K562 (cell line): ENCODE results near the gene IMMP2L. TPM values are rescaled to one million over a fixed set of nuclear protein-coding genes. Genes with fewer than 3 reads are reported as not detected.

Source experiments
- ATAC-seq: fragments of 200-7000 bp; cut with Tn5 transposase; 3 replicates; pipeline ENCODE4 v1.9.1; 2020; ENCODE audit warnings: moderate library complexity
- BruUV-seq: library from RNA; stranded (reverse); fragments of 400-500 nt; replicated peaks from 2 replicates; lab custom pipeline; 2021; lab: Mats Ljungman, UMichigan
- CTCF ChIA-PET: fragments of 300-600 bp; formaldehyde crosslinking; extraction: SDS; loops from one replicate; lab custom pipeline; 2021; ENCODE audit warnings: low intra/inter-chr PET ratio; lab: Yijun Ruan, JAX
- POLR2A ChIA-PET: fragments of 300-600, 350-650 bp; sonication (Branson Sonifier 250); formaldehyde crosslinking; extraction: SDS; loops from one replicate; lab custom pipeline; 2021; ENCODE audit warnings: antibody characterized with exemption, inconsistent platforms; lab: Yijun Ruan, JAX
- DNase-seq, 4 experiments: peaks; one replicate each; pipeline versions ENCODE4 v3.0.0 to v3.0.0-alpha.2; 2011 to 2018; ENCODE audit warnings: low spot score in 3 of 4, mixed read lengths in 3 of 4; ENCODE audit errors: extremely low read depth in 1 of 4
- FAIRE-seq: peaks from 2 replicates; lab custom pipeline; 2011; peaks lifted over from hg19 to GRCh38; lab: Jason Lieb, UNC
- H2AFZ ChIP-seq: 2 replicates; pipeline ENCODE4 v1.6.0; 2011; ENCODE audit warnings: low read depth, low read length, control low read depth, inconsistent platforms
- H3K27ac ChIP-seq: fragments of 200-600 bp; 3 replicates; pipeline ENCODE4 v1.8.0; 2011; ENCODE audit warnings: low read depth, mild to moderate bottlenecking, control low read depth, inconsistent platforms, low read length, moderate library complexity, mixed read lengths; ENCODE audit errors: extremely low read depth
- H3K27me3 ChIP-seq, 2 experiments: fragments of 300-600 bp in 1 of 2; 2 replicates in 1 of 2; 3 replicates in 1 of 2; pipeline versions ENCODE4 v1.6.0 to v1.8.0; 2011; ENCODE audit warnings: inconsistent platforms in 2 of 2, low read length in 2 of 2, mild to moderate bottlenecking in 1 of 2, mixed read lengths in 1 of 2, moderate library complexity in 1 of 2; ENCODE audit not compliant: control insufficient read depth in 2 of 2, insufficient read depth in 2 of 2
- H3K36me3 ChIP-seq: fragments of 300-600 bp; 3 replicates; pipeline ENCODE4 v1.8.0; 2011; ENCODE audit warnings: mild to moderate bottlenecking, low read length, inconsistent platforms; ENCODE audit not compliant: control insufficient read depth, insufficient read depth
- H3K4me1 ChIP-seq, 2 experiments: fragments of 200-600 bp in 1 of 2; replicated peaks in 1 of 2; 2 replicates in 1 of 2; 3 replicates in 1 of 2; pipeline versions ENCODE4 v1.5.1 to v1.8.0; 2011; ENCODE audit warnings: inconsistent platforms in 2 of 2, low read length in 2 of 2, mild to moderate bottlenecking in 1 of 2, mixed read lengths in 1 of 2, moderate library complexity in 1 of 2; ENCODE audit not compliant: control insufficient read depth in 2 of 2, insufficient read depth in 2 of 2
- H3K4me2 ChIP-seq: 2 replicates; pipeline ENCODE4 v1.6.1; 2011; ENCODE audit warnings: low read length, control low read depth, inconsistent platforms, mixed read lengths; ENCODE audit not compliant: insufficient read depth
- H3K4me3 ChIP-seq: fragments of 200-600 bp; sonication (generic), shearing (Covaris generic); 2 replicates; pipeline ENCODE4 v1.5.1; 2016; ENCODE audit warnings: control low read depth, inconsistent platforms
- H3K79me2 ChIP-seq: fragments of 200-600 bp; 3 replicates; pipeline ENCODE4 v1.8.0; 2011; ENCODE audit warnings: low read length, inconsistent platforms; ENCODE audit not compliant: control insufficient read depth, insufficient read depth
- H3K9ac ChIP-seq, 2 experiments: 2 replicates each; pipeline versions ENCODE4 v1.6.0 to v1.6.1; 2011; ENCODE audit warnings: low read depth in 2 of 2, low read length in 2 of 2, control low read depth in 1 of 2, inconsistent platforms in 1 of 2, mild to moderate bottlenecking in 1 of 2, mixed read lengths in 1 of 2; ENCODE audit not compliant: insufficient read depth in 1 of 2
- H3K9me1 ChIP-seq: one replicate; pipeline ENCODE4 v1.6.0; 2011; ENCODE audit warnings: inconsistent platforms, mild to moderate bottlenecking, low read length, moderate library complexity; ENCODE audit not compliant: control insufficient read depth, insufficient read depth
- H3K9me3 ChIP-seq: replicated peaks from 2 replicates; pipeline ENCODE4 v1.5.1; 2011; ENCODE audit warnings: low read depth, low read length, inconsistent platforms; ENCODE audit not compliant: control insufficient read depth, insufficient read depth
- H4K20me1 ChIP-seq: replicated peaks from 2 replicates; pipeline ENCODE4 v1.6.1; 2011; ENCODE audit warnings: low read length, inconsistent platforms, mixed read lengths; ENCODE audit not compliant: control insufficient read depth, insufficient read depth
- EZH2 ChIP-seq: IDR thresholded peaks from 2 replicates; pipeline ENCODE4 v1.6.1; 2012; ENCODE audit warnings: low read depth, mild to moderate bottlenecking, inconsistent platforms, low read length, borderline replicate concordance
- PCBP2 ChIP-seq: fragments of 200-400 bp; formaldehyde crosslinking; IDR thresholded peaks from 2 replicates; pipeline ENCODE4 v1.6.1; 2018; ENCODE audit warnings: low read length, low read depth, mild to moderate bottlenecking, moderate library complexity; ENCODE audit not compliant: poor library complexity, severe bottlenecking
- ZC3H4 ChIP-seq: sonication (generic); formaldehyde crosslinking; IDR thresholded peaks from 2 replicates; pipeline ENCODE4 v1.9.0; 2021; ENCODE audit warnings: missing genetic modification reagents, borderline replicate concordance
- ZNF274 ChIP-seq: IDR thresholded peaks from 2 replicates; pipeline ENCODE4 v1.6.1; 2011; ENCODE audit warnings: low read depth, mild to moderate bottlenecking, low read length, moderate library complexity, borderline replicate concordance
- ZNF551 ChIP-seq: fragments of 250-450 bp; sonication (Bioruptor Pico); IDR thresholded peaks from 2 replicates; pipeline ENCODE4 v1.5.0; 2021; ENCODE audit warnings: mild to moderate bottlenecking, moderate library complexity
- in situ Hi-C: fragments of 300-500 bp; cut with MboI; formaldehyde crosslinking; loops from 4 replicates; pipeline ENCODE4 v1.15.0; 2018; ENCODE audit warnings: inconsistent platforms, mixed read lengths
- intact Hi-C: fragments of 100-400 bp; cut with micrococcal nuclease; formaldehyde crosslinking; loops from 2 replicates; pipeline ENCODE4 v1.14.2; 2022
- polyA plus RNA-seq, 8 experiments: library from polyadenylated mRNA; depleted of rRNA in 4 of 8; stranded (reverse) in 5 of 8; unstranded in 3 of 8; fragments of >200 nt; fragmentation: Nextera tagmentation in 2 of 8; fragmentation: Illumina TruSeq in 1 of 8; extraction: Ambion mirVana in 2 of 8; extraction: Trizol in 1 of 8; gene quantifications; 2 replicates each; pipeline versions ENCODE4 v1.2.1 to v1.2.3, GENCODE V29; 2011 to 2014; ENCODE audit warnings: inconsistent platforms in 1 of 8, missing spikeins in 1 of 8
- total RNA-seq, 7 experiments: library from RNA; depleted of rRNA in 6 of 7; stranded (reverse); fragments of >200 nt in 6 of 7; fragmentation: Illumina TruSeq in 2 of 7; extraction: Trizol in 2 of 7; gene quantifications; 2 replicates each; pipeline versions ENCODE4 v1.2.1 to v1.2.3, GENCODE V29; 2011 to 2021; ENCODE audit warnings: low replicate concordance in 1 of 7
- TF ChIP-seq, protein P1 (sequence below): sonication (generic); formaldehyde crosslinking; IDR thresholded peaks from 2 replicates; pipeline ENCODE4 v1.8.1; 2023; ENCODE audit warnings: mild to moderate bottlenecking, missing genetic modification reagents, moderate library complexity

Gene IMMP2L
- total and polyA plus RNA-seq, 9 of the 15 experiments (the other 6 are each of a cell fraction or from before 2014, with no cell fraction given), result 29.7 to 116 (median 53.0) TPM

DNA sequence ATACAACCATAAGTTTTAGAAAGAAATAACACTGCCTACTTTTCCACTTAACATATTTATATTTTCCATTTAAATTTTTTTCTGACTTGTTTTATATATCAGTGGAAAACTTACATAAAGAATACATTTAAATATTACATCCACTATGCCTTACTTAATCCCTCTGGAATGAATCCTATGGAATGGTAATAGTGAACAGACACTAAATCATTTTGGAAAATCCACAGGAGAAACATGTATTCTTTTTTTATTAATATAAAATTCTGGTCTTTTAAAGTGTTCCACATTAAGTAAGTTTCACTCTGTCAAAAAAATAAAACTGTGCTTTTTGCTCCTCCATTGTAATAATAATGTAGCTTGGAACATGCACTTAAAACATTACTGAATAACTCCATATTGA is 708.1 kb downstream of the IMMP2L start:
- ChIA-PET POLR2A (no interaction called here), CTCF (no interaction called here)
- FAIRE-seq (no peak), DNase-seq (no peak), ATAC-seq (no peak)
- Histone ChIP-seq H3K4me1 (no peaks in the 10 kb centered on the region), H2AFZ (no peak overlapping the region), H4K20me1 (no peaks in the 10 kb centered on the region), H3K9ac (no peak overlapping the region), H3K27ac (no peak overlapping the region), H3K79me2 (no peaks in the 10 kb centered on the region), H3K4me3 (no peak overlapping the region), H3K27me3 (no peaks in the 10 kb centered on the region), H3K9me3 (no peaks in the 10 kb centered on the region), H3K4me2 (no peak overlapping the region), H3K9me1 (no peaks in the 10 kb centered on the region), H3K36me3 (no peaks in the 10 kb centered on the region)
- intact Hi-C loops (no loop called here), in situ Hi-C loops (no loop called here)
- TF ChIP-seq ZNF551 (no peak), ZC3H4 (CRISPR knock-in tag) (no peak), ZNF274 (no peak), PCBP2 (no peak), EZH2 (no peak)
- TF ChIP-seq, protein P1, sequence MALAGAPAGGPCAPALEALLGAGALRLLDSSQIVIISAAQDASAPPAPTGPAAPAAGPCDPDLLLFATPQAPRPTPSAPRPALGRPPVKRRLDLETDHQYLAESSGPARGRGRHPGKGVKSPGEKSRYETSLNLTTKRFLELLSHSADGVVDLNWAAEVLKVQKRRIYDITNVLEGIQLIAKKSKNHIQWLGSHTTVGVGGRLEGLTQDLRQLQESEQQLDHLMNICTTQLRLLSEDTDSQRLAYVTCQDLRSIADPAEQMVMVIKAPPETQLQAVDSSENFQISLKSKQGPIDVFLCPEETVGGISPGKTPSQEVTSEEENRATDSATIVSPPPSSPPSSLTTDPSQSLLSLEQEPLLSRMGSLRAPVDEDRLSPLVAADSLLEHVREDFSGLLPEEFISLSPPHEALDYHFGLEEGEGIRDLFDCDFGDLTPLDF (CRISPR knock-in tag), result no peak
- no TSS peak for BruUV-seq
